NCI-H2227 treated with DMSO at 0.1 percent for 48 hours (cell line): ENCODE measurements around the gene RAX2.
"Not testable (repeated sequence)": the region's sequence is repeated elsewhere in the genome, so short reads cannot be mapped to it uniquely, and the experiment has no call there.

ENCODE experiments used
- DNase-seq: peaks from one replicate; lab custom pipeline; 2025; lab: John Stamatoyannopoulos, UW

RAX2 gene

DNA sequence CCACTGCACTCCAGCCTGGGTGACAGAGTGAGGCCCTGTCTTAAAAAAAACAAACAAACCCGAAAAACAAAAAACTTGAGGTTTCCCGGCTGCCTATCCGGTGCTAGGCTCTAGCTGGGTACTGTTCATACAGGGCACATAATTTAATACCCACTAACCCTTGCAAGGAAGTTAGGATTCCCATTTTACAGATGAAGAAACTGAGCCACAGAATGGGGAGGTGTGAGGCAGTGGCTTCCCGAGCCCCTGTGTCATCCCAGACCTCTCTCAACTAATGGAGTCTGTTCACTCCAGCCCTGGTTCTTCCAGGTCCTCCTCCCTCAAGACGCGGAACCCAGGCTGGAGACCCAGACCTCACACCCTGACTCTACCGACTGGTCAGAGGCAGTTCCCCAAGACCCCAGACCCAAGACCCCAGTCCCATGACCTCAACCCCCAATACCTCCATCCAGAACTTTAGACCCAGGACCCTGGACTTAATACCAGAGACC, 11.1 kb downstream of the RAX2 start:
- DNase-seq, result no peak

DNA sequence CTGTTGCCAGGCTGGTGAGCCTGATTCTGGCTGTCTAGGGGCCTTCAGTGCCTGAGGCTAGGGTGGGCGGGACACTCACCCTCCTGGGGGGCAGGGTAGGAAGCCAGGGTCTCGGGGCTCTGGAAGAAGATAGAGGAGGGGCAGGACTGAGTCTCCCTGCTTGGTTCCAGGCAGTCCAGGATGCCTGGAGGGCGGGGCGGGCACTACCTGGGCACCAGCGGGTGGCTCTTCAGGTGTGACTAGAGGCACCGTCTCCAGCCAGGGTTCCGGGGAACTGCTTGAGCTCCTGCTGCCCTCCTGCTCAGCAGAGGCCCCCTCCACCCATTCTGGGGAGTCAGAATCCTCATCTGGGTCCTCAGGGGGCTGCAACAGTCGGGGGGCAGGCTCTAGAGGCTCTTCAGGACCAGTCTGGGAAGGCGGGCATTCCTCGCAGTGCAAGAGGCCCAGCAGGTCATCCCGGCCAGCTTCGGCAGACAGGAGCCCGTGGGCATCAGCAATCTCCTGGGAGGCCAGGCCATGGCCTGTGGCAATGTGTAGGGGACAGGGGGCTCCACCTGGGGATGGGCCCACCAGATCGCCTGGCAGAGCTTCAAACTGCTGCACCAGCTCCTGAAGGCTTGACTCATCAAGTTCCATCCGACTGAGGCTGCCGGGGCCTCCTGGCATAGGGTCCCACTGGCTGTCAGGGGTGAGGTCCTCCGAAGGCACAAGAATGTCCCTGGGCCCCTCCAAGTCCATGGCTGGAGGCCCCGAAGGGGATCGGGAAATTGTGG, 12.4 kb downstream of the RAX2 start:
- no peak for DNase-seq

DNA sequence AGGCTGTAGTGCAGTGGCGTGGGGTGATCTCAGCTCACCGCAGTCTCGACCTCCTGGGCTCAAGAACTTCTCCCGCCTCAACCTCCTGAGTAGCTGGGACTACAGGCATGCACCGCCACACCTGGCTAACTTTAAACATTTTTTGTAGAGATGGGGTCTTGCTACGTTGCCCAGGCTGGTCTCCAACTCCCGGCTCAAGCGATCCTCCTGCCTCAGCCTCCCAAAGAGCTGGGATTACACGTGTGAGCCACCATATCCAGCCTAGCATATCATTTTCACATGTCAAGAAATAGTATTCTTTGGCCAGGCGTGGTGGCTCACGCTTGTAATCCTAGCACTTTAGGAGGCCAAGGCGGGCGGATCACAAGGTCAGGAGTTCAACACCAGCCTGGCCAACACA, 13.7 kb downstream of the RAX2 start:
- not testable (repeated sequence) for DNase-seq

DNA sequence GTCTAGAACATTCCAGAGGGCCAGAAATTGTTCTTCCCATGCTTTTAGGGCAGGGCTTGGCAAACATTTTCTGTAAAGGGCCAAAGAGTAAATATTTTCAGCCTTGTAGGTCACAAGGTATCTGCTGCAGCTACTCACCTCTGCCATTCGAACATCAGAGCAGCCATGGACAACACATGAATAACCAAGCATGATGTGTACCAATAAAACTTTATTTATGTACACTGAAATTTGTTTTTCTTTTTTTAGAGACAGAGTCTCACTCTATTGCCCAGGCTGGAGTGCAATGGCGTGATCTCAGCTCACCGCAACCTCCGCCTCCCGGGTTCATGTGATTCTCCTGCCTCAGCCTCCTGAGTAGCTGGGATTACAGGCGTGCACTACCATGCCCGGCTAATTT, 14.3 kb downstream of the RAX2 start:
- not testable (repeated sequence) for DNase-seq

DNA sequence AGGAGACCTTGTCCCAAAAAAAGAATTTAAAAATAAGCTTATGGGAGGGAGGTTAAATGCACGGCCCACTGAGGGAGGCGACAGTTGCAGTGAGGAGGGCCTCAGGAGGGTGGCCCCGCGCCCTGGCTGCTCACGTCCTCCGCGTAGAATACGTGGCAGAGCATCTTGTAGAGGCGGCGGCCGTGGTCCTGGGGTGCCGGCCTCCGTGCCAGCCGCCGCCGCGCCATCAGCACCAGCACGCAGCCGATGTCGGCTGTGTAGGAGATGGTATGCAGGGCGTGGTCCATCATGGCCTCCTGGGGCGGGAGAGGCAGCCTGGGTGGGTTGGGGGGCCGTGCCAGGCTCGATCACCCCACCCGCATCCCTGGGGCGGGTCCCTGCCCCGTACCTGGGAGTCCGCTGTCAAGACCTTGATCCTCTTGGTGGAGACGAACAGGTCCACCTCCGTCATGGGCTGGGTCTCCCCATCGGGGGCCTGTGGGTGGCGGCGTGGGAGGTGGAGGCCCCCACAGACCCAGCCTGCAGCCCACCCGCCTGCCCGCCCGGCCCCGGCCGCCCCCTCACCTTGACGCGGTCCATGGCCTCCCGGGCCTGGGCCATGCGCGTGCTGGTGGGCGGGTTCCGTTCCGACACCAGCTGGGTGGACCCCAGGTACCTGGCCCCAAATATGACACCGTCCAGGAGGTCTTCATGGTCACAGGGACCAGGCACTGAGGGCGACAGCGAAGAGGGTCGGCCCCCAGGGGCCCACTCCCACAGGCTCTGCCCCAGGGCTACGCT, 18.2 kb downstream of the RAX2 start:
- DNase-seq, result no peak

DNA sequence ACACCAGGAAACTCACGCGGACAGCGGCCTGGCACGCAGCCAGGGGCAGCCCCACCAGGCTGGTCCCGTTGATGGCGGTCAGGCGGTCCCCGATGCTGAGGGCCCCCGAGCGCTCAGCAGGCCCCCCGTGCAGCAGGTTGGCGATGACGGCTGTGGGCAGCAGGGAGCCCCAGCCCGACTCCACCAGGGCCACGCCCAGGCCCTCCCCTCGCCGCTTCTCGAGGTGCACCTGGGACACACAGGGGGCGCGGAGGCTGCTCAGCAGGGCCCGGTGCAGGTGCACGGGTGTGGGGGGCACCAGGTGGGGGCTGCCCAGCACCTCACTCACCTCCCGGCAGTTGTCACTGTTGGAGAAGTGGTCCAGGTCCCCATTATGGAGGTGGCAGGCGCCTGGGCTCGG, 19.5 kb downstream of the RAX2 start:
- no peak for DNase-seq

DNA sequence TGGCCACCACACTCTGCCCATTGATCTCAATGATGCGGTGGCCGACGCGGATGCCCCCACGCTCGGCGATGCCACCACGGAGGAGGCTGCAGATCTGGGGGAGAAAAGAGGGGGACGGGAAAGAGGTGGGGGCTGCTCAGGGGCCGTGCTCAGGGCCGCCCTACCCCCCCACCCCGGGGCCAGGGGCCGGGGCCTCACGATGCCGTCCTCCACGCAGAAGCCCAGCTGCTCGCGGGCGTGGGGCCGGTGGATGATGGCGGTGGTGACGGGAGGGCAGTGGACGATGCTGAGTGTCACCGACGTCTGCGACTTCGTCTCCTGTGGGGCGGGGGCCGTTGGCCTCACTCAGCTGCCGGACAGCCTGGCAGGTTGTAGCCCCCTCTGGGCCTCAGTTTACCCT, 20.8 kb downstream of the RAX2 start:
- DNase-seq, result no peak

DNA sequence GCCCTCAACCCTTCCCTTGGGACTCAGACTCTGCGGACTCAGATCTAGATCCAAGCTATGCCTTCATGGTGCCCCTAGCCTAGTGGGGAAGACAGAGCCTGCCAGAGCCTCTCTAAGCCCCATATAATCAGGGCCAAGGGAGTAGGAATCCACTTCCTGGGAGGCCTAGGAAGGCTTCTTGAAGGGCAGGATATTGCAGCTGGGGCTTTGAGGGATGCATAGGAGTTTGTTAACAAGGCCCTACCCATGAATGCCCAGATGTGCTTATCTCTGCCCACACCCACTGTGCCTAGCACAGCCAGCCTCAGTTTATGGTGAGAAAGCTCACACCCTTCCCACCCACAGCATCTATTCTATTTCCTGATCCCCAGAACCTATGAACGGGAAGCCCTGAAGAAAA, 21.8 kb downstream of the RAX2 start:
- no peak for DNase-seq

DNA sequence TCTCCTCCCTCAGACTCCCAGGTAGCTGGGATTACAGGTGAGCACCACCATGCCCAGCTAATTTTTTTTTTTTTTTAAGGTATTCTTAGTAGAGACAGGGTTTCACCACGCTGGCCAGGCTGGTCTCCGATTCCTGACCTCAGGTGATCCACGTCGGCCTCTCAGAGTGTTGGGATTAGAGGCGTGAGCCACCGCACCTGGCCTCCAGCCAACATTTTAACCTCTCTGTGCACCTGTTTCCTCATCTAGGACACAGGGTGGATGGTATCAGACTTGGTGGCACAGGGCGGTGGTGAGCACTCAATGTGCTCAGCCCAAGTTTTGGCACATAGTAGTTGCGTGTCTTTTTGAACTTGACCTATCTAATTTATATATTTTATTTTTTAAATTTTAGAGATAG, 23.1 kb downstream of the RAX2 start:
- no peak for DNase-seq

DNA sequence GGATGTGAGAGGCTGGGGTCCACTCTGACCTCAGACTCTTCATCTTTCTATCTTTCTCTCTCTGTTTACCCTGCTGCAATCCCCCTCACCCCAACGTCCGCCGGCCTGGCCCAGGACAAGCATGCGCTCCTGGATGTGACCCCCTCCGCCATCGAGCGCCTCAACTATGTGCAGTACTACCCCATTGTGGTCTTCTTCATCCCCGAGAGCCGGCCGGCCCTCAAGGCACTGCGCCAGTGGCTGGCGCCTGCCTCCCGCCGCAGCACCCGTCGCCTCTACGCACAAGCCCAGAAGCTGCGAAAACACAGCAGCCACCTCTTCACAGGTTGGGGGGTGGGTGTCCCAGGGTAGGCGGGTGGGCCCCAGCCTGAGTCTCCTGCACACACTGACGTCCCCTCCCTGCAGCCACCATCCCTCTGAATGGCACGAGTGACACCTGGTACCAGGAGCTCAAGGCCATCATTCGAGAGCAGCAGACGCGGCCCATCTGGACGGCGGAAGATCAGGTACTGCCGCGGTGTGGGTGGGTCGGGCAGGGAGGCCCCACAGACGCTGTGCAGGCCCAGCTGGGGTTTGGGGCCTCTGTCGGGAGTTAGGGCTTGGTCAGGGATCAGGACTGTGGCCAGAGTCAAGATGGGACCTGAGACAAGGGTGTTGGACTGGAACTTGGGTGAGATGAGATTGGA, 25.5 kb downstream of the RAX2 start:
- DNase-seq, result no peak

DNA sequence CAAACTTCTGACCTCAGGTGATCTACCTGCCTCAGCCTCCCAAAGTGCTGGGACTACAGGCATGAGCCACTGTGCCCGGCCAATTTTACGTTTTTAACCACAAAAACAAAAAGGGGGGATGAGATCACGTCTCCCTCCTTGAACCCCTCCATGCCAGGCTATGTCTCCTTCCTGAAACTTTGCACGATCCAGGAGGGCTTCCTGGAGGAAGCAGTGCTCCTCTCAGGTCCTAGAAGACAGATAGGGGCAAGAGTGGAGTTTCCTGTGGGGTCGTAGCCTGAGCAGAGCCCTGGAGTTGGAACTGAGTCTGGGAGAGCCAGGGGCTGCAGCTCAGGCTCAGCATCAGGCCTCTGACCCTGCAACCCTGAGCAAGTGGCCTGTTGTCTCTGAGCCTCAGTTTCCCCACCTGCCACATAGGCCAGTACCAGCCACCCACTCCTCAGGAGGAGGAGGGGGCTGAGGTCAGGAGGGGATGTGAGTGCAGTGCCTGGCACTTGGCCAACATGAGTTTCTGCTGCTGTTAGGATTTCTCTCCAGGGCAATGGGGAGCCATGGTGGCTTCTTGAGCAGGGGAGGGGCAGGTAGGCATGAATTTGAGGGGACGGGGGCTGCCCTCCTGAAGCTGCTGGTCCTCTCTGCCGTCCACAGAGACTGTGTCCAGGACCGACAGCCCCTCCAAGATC, 26.5 kb downstream of the RAX2 start:
- DNase-seq, result no peak

DNA sequence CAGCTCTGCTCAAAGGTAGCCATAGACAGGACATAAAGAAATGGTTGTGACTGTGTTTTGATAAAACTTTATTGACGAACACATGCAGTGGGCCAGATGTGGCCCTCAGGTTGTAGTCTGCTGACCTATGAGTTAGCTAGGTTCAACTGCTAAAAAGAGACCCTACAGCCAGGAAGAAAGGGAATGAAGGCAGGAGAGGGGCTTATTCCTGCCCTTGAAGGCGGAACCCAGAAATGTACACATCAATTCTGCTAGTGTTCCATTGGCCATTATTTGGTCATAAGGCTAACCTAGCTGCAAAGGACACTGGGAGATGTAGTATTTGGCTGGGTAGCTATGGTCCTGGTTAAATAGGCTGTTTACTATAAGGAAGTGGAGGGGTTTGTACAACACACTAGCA, 28.5 kb downstream of the RAX2 start:
- no peak for DNase-seq

DNA sequence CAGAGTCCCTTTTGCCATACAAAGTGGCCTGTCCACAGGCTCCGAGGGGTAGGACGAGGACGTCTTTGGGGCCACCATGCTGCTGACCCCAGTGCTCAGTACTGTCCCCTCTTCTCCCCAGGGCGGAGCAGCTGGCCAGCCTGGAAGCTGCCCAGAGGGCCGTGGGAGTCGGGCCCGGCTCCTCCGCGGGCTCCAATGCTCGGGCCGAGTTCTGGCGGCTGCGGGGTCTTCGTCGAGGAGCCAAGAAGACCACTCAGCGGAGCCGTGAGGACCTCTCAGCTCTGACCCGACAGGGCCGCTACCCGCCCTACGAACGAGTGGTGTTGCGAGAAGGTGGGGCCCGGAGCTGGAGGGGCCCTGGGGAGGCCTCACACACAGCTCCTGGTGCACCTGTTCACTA, 31.6 kb downstream of the RAX2 start:
- no peak for DNase-seq

DNA sequence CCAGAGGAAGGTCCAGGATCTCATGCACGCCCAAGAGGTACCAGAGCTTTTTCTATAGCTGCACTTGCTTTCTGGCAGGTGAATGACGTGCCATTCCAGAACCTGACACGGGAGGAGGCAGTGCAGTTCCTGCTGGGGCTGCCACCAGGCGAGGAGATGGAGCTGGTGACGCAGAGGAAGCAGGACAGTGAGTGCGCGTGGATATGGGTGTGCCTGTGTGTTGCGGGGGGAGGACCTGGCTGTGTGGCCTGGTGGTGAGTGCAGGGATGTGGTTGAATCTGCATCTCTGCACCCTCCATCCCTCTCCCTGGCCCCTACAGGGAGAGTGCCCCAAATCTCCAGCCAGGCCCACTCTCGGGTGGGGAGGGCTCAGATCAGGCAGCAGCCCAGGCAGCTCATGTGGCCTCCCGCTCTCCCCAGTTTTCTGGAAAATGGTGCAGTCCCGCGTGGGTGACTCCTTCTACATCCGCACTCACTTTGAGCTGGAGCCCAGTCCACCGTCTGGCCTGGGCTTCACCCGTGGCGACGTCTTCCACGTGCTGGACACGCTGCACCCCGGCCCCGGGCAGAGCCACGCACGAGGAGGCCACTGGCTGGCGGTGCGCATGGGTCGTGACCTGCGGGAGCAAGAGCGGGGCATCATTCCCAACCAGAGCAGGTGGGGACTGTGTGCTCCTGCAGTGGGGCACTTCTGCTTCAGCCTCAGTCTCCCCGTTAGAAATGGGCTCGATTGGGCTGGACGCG, 33.4 kb downstream of the RAX2 start:
- DNase-seq, result no peak

DNA sequence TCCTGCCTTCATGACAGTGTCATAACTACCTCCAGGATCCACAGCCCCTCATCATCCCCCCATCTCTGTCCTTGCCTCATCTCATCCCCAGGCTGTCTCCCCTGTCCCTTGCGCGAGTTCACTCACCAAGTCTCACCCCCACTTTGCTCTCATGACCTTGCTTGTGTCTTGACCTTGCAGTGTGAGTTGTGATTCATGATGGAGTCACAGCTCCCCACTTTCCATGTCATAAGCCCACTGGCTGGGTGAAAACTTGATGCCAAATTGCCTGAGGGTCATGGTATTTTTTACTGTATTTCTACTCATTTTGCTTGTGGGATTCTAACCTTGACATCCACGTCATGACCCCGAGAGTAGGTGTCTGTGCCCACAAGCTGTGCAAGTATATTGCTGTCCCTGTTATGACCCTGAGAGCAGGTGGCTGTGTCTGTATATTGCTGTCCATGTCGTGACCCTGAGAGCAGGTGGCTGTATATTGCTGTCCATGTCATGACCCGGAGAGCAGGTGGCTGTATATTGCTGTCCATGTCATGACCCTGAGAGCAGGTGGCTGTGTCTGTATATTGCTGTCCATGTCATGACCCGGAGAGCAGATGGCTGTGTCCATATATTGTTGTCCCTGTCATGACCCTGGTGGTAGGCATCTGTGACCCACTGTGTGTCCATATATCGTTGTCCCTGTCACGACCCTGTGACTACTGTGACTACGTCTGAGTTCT, 34.4 kb downstream of the RAX2 start:
- no peak for DNase-seq

DNA sequence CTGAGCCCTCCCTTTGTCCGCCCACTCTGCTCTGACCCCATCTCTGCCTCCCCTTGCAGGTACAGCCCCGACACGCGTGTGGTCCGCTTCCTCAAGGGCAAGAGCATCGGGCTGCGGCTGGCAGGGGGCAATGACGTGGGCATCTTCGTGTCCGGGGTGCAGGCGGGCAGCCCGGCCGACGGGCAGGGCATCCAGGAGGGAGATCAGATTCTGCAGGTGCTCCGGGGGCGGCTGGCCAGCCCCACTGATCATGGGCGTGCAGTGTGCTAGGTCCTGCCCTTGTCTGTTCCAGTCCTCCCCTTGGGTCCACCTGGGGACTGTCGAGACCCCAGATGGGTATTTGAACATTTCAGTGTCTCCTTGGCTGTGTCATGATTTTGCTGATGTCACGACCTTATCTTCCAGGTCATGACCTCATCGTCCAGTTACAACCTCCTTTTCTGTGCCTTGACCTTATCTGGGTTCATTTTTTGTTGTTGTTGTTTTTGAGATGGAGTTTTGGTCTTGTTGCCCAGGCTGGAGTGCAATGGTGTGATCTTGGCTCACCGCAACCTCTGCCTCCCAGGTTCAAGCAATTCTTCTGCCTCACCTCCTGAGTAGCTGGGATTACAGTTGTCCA, 35.8 kb downstream of the RAX2 start:
- no peak for DNase-seq

DNA sequence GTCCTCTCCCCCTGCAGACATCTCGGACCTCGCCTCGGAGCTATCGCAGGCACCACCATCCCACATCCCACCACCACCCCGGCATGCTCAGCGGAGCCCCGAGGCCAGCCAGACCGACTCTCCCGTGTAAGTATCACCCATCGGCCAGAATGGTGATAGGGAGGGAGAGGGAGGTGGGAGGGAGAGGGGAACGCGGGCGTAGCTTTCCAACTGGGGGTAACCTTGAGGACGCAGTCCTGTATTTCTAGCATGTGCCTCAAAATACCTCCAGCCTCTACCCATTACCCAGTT, 37.8 kb downstream of the RAX2 start:
- DNase-seq, result no peak

DNA sequence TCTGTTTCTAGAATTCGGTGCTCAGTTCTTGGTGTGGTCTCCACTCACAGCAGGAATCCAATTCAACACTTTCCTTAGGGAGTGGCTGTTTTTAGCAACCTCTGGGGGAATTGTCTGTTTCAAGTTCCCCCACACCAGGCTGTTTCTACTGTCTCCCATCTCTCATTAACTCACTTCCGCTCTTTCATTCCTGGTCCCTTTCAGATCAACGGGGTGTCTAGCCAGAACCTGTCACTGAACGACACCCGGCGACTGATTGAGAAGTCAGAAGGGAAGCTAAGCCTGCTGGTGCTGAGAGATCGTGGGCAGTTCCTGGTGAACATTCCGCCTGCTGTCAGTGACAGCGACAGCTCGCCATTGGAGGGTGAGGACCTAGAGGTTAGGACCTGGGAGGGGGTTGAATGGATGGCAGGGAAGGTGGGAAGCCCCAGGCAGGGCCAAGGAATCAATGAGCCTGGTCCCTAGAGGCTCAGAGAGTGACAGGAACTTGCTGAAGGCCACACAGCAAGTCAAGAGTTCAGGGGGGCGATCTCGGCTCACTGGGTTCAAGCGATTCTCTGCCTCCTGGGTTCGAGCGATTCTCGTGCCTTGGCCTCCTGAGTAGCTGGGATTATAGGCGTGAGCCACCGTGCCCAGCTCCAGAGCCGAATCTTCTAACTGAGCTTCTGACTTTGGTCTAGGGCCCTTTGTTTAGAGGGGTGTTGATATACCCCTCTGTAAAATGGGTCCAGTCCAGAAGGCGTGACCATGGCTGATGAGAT, 38.3 kb downstream of the RAX2 start:
- no peak for DNase-seq

DNA sequence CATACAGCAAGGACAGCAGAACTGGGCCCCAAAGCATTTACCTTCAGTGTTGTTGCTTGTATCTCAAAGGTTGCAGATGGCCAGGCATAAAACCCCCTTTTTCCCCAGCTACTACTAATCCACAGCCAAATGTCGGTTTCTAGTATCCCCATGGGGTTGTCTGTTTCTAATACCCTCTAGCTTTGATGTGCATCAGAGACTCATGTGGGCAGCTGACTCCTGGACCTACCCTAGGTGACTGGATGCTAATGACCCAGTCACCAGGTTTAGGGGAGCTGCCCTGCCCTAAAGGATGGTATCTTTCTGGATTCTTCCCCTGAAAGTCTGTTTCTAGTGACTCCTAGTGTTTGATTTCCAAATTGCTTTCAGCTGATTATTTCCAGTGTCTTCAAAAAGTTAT, 39.9 kb downstream of the RAX2 start:
- DNase-seq, result no peak

DNA sequence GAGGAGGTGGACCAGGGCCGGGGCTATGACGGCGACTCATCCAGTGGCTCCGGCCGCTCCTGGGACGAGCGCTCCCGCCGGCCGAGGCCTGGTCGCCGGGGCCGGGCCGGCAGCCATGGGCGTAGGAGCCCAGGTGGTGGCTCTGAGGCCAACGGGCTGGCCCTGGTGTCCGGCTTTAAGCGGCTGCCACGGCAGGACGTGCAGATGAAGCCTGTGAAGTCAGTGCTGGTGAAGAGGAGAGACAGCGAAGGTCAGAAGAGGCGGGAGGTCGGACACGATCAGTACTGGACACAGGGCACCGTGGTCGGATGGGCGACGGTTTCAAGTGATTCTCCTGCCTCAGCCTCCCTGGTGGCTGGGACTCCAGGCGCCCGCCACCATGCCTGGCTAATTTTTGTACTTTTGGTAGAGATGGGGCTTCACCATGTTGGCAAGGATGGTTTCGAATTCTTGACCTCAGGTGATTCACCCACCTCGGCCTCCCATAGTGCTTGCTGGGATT, 41.5 kb downstream of the RAX2 start:
- DNase-seq, result no peak
